Keratinocyte (primary cell): ENCODE results near the gene C2.

Source experiments
- CTCF ChIP-seq, 3 experiments: IDR thresholded peaks in 1 of 3; conservative IDR thresholded peaks in 1 of 3; optimal IDR thresholded peaks in 1 of 3; 2 replicates in 2 of 3; 3 replicates in 1 of 3; pipeline versions ENCODE3 to v1.5.1; 2011; ENCODE audit warnings: low read length in 3 of 3, mild to moderate bottlenecking in 3 of 3, moderate library complexity in 2 of 3, control low read depth in 1 of 3, inconsistent platforms in 1 of 3; ENCODE audit not compliant: insufficient read depth in 2 of 3; ENCODE audit errors: extremely low read depth in 1 of 3
- EZH2 ChIP-seq: IDR thresholded peaks from one replicate; pipeline ENCODE4 v1.6.1; 2012; ENCODE audit warnings: inconsistent platforms, mild to moderate bottlenecking, low read length, moderate library complexity

GRCh38 chr6:31945154-31945506, 17.6 kb downstream of the C2 start:
- TF ChIP-seq CTCF (optimal IDR thresholded peaks at IDR 0.05 in 1 of 3, IDR thresholded peaks at IDR 0.05 in 1 of 3, conservative IDR thresholded peaks at IDR 0.05 in 1 of 3; ENCODE audit: extremely low read depth in 1 of 3, insufficient read depth in 2 of 3, low read length in 3 of 3) (no peak), EZH2 (no peak)
